OCI-LY3 (cell line): ENCODE measurements around the gene CIZ1.

ENCODE experiments used
- H2AFZ ChIP-seq: fragments of 200-600, 300-600 bp; shearing (Covaris generic); 2 replicates; pipeline ENCODE4 v1.6.0; 2014; ENCODE audit warnings: antibody characterized with exemption, low read depth, low read length
- H3K27ac ChIP-seq: fragments of 200-600, 300-600 bp; sonication (generic); 2 replicates; pipeline ENCODE4 v1.5.1; 2014; ENCODE audit warnings: mild to moderate bottlenecking, low read length, moderate library complexity, mixed read lengths
- H3K27me3 ChIP-seq: fragments of 200-600, 300-600 bp; sonication (generic); 2 replicates; pipeline ENCODE4 v1.6.1; 2014; ENCODE audit warnings: low read depth, low read length, mixed read lengths
- H3K36me3 ChIP-seq: fragments of 200-600, 300-600 bp; sonication (generic); replicated peaks from 2 replicates; pipeline ENCODE3; 2014; ENCODE audit warnings: low read depth, low read length, mixed read lengths
- H3K4me1 ChIP-seq: fragments of 300-600, 200-600 bp; sonication (generic); 2 replicates; pipeline ENCODE4 v1.6.1; 2014; ENCODE audit warnings: low read length, mixed read lengths
- H3K4me2 ChIP-seq: fragments of 200-600, 300-600 bp; sonication (generic); 2 replicates; pipeline ENCODE4 v1.6.1; 2014; ENCODE audit warnings: low read length, mixed read lengths
- H3K4me3 ChIP-seq: fragments of 300-600, 200-600 bp; sonication (generic); 2 replicates; pipeline ENCODE4 v1.5.1; 2014; ENCODE audit warnings: antibody characterized with exemption, mild to moderate bottlenecking, low read length, moderate library complexity
- H3K79me2 ChIP-seq: fragments of 300-600, 200-600 bp; shearing (Covaris generic); 2 replicates; pipeline ENCODE4 v1.6.1; 2014; ENCODE audit warnings: mild to moderate bottlenecking, low read length, mixed read lengths
- H3K9ac ChIP-seq: fragments of 300-600, 200-600 bp; shearing (Covaris generic); 2 replicates; pipeline ENCODE4 v1.6.0; 2014; ENCODE audit warnings: mild to moderate bottlenecking, low read length, moderate library complexity
- H3K9me3 ChIP-seq: fragments of 200-600, 300-600 bp; shearing (Covaris generic); 2 replicates; pipeline ENCODE4 v1.6.1; 2014; ENCODE audit warnings: low read length, mixed read lengths; ENCODE audit not compliant: insufficient read depth
- H4K20me1 ChIP-seq: fragments of 200-600, 300-600 bp; sonication (generic); 2 replicates; pipeline ENCODE4 v1.6.1; 2016; ENCODE audit warnings: low read length, mixed read lengths; ENCODE audit not compliant: insufficient read depth
- EZH2phosphoT487 ChIP-seq: fragments of 200-600 bp; shearing (Covaris generic); IDR thresholded peaks from 2 replicates; pipeline ENCODE4 v1.6.1; 2018; ENCODE audit warnings: antibody characterized with exemption, mixed run types, low read depth
- TF ChIP-seq, protein P1 (sequence below): fragments of 200-600, 300-600 bp; sonication (generic); IDR thresholded peaks from 2 replicates; pipeline ENCODE4 v1.5.1; 2014; ENCODE audit warnings: antibody characterized with exemption, low read length, low read depth

The CIZ1 gene

DNA sequence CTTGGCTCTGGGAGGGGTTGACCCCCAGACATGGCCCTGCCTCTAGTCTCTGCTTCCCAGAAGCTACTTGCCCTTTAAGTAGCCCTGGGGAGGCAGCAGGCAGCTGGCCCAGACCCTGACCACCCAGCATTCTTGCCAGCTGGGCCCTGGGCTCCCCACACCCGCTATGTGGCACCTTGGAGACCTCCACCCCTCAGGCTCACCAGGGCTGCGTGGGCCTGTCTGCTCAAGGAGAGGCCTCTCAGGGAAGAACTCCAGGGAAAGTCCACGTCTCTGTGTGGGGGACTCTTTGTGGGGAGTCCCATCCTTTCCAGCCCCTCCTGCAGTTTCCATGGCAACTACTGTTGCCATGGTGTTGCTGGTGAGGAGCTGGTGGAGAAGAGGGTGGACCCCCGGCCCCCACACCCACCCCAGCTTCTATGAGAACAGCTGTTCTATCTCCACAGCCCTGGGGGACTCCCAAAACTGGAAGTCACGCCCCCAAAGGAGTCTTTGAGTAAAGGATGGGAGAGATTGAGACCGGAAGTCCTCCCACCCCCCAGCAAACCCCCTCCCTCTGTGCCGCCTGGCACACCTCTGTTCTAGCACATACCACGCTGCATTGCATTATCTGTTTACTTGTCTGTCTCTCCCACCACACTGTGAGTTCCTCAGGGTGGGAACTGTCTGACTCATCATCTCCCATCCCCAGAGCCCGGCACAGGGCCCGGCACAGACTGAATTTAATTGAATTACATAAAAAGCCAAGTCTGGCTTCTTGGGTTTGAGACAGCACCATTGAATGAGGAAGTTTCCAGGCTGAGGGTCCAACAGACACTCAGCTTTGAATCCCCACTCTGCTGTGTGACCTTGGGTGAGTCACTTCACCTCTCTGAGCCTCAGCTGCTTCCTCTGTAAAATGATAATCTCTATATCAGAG lies 24.4 kb upstream of the CIZ1 start:
- no peak overlapping the region for H3K4me2 ChIP-seq
- peaks cover 13% of the 10 kb centered on the region for H3K27me3 ChIP-seq
- H3K79me2 ChIP-seq, result no peaks in the 10 kb centered on the region
- no peak overlapping the region for H3K27ac ChIP-seq
- H4K20me1 ChIP-seq, result no peaks in the 10 kb centered on the region
- H3K9ac ChIP-seq, result no peak overlapping the region
- no peak overlapping the region for H3K4me3 ChIP-seq
- H3K36me3 ChIP-seq, result no peaks in the 10 kb centered on the region
- no peaks in the 10 kb centered on the region for H3K9me3 ChIP-seq
- H2AFZ ChIP-seq, result no peak overlapping the region
- H3K4me1 ChIP-seq, result peaks cover 8% of the 10 kb centered on the region
- TF ChIP-seq, protein P1, sequence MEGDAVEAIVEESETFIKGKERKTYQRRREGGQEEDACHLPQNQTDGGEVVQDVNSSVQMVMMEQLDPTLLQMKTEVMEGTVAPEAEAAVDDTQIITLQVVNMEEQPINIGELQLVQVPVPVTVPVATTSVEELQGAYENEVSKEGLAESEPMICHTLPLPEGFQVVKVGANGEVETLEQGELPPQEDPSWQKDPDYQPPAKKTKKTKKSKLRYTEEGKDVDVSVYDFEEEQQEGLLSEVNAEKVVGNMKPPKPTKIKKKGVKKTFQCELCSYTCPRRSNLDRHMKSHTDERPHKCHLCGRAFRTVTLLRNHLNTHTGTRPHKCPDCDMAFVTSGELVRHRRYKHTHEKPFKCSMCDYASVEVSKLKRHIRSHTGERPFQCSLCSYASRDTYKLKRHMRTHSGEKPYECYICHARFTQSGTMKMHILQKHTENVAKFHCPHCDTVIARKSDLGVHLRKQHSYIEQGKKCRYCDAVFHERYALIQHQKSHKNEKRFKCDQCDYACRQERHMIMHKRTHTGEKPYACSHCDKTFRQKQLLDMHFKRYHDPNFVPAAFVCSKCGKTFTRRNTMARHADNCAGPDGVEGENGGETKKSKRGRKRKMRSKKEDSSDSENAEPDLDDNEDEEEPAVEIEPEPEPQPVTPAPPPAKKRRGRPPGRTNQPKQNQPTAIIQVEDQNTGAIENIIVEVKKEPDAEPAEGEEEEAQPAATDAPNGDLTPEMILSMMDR, result no peak
- no peak for TF ChIP-seq EZH2phosphoT487

DNA sequence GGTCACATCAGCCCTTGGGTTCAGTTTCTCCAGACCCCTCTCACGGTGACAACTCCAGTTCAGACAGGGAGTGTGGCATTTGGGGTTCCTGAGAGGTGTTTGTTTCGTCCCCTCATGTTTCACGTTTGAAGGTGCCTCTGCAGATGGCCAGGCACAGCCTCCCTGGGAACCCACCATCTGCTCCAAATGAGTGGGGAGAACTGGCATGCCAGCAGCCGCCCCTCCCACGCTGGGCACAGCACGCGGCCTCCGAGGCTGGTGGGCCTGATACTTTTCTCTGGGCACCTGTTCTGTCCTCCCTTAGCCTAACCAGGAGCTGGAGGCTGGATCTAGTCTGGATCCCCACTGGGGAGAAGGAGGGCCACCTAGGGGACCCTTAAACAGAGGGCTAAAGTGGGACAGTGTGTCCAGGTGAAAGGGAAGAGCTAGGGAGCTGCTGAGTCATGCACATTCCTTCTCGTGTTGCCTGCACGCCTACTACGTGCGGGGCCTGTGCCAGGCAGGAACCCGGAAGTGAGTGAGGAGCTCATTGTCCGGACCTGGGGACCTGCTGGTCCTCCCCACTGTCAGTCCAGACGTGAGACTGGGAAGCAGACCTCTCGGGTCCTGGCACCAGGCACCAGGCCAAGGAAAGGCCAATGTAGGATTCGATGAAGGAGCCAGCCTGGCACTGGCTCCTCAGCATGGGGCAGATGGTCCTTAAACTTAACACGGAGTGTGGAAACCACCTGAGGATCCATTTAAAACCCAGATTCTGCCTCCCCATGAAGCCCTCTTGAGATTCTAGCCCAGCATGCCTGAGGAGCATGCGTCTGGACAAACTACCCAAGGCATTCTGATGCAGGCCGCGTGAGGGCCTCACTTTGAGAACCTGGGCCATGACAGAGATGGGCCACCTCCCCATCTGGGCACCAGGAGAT lies 23.5 kb upstream of the CIZ1 start:
- no peak overlapping the region for H3K4me2 ChIP-seq
- peaks cover 13% of the 10 kb centered on the region for H3K27me3 ChIP-seq
- H3K36me3 ChIP-seq, result no peaks in the 10 kb centered on the region
- H3K4me3 ChIP-seq, result no peak overlapping the region
- no peak overlapping the region for H3K9ac ChIP-seq
- H3K9me3 ChIP-seq, result no peaks in the 10 kb centered on the region
- no peak for TF ChIP-seq EZH2phosphoT487
- TF ChIP-seq, protein P1, result no peak
- no peak overlapping the region for H3K27ac ChIP-seq
- no peaks in the 10 kb centered on the region for H3K79me2 ChIP-seq
- peaks cover 8% of the 10 kb centered on the region for H3K4me1 ChIP-seq
- no peak overlapping the region for H2AFZ ChIP-seq
- H4K20me1 ChIP-seq, result no peaks in the 10 kb centered on the region

- no peaks in the 10 kb centered on the region for H3K9me3 ChIP-seq
- no peak overlapping the region for H3K4me3 ChIP-seq
- no peak overlapping the region for H3K4me2 ChIP-seq
- H3K27ac ChIP-seq, result no peak overlapping the region
- peaks cover 13% of the 10 kb centered on the region for H3K27me3 ChIP-seq
- no peaks in the 10 kb centered on the region for H4K20me1 ChIP-seq
- H3K79me2 ChIP-seq, result no peaks in the 10 kb centered on the region
- no peak for TF ChIP-seq EZH2phosphoT487
- TF ChIP-seq, protein P1, result no peak
- H3K9ac ChIP-seq, result no peak overlapping the region
- no peaks in the 10 kb centered on the region for H3K36me3 ChIP-seq
- no peak overlapping the region for H2AFZ ChIP-seq
- peaks cover 8% of the 10 kb centered on the region for H3K4me1 ChIP-seq
Observed at GRCh38 chr9:128213746-128214497, 22.6 kb upstream of the CIZ1 start.

GRCh38 chr9:128211981-128212281 lies 20.6 kb upstream of the CIZ1 start:
- Histone ChIP-seq H3K4me3 (no peak overlapping the region), H3K4me1 (no peaks in the 10 kb centered on the region), H3K4me2 (no peak overlapping the region), H4K20me1 (no peaks in the 10 kb centered on the region), H2AFZ (no peak overlapping the region), H3K9me3 (no peaks in the 10 kb centered on the region), H3K36me3 (no peaks in the 10 kb centered on the region), H3K79me2 (no peaks in the 10 kb centered on the region), H3K27ac (no peak overlapping the region), H3K9ac (no peak overlapping the region), H3K27me3 (peaks cover 14% of the 10 kb centered on the region)
- TF ChIP-seq EZH2phosphoT487, result no peak
- TF ChIP-seq, protein P1, result no peak
